NCI-H1092 (cell line): Measurements from ENCODE around the gene ANKRD11.

Experiments used
- DNase-seq: peaks from one replicate; lab custom pipeline; 2025; lab: John Stamatoyannopoulos, UW

The ANKRD11 gene

GRCh38 chr16:89490439-89491237 lies at the start of gene ANKRD11:
Gene ANKRD11, minus strand, starts transcription at chr16:89490561. Its CDS starts 173,542 bp downstream, at chr16:89317019.
- peak; percentile 99 for DNase-seq

GRCh38 chr16:89538286-89538685 lies 47.9 kb upstream of the ANKRD11 start:
- no peak for DNase-seq

- DNase-seq, result no peak
These were observed 47.2 kb upstream of the ANKRD11 start for GRCh38 chr16:89537549-89537925.

GRCh38 chr16:89536886-89537548 lies 46.7 kb upstream of the ANKRD11 start:
- no peak for DNase-seq

GRCh38 chr16:89536371-89536770 lies 46.0 kb upstream of the ANKRD11 start:
- no peak for DNase-seq

GRCh38 chr16:89534252-89534756 lies 43.9 kb upstream of the ANKRD11 start:
- no peak for DNase-seq

GRCh38 chr16:89531821-89532526 lies 41.6 kb upstream of the ANKRD11 start:
- no peak for DNase-seq

GRCh38 chr16:89530401-89531381 lies 40.3 kb upstream of the ANKRD11 start:
- DNase-seq, result no peak

- no peak for DNase-seq
These were observed 38.7 kb upstream of the ANKRD11 start for GRCh38 chr16:89529097-89529496.

GRCh38 chr16:89525146-89525913 lies 35.0 kb upstream of the ANKRD11 start:
- DNase-seq, result no peak

GRCh38 chr16:89523680-89524344 lies 33.5 kb upstream of the ANKRD11 start:
- no peak for DNase-seq

GRCh38 chr16:89522287-89522686 lies 31.9 kb upstream of the ANKRD11 start:
- DNase-seq, result no peak

GRCh38 chr16:89519881-89520280 lies 29.5 kb upstream of the ANKRD11 start:
- no peak for DNase-seq

GRCh38 chr16:89517128-89517527 lies 26.8 kb upstream of the ANKRD11 start:
- DNase-seq, result no peak

GRCh38 chr16:89512453-89512852 lies 22.1 kb upstream of the ANKRD11 start:
- DNase-seq, result no peak

GRCh38 chr16:89511374-89511773 lies 21.0 kb upstream of the ANKRD11 start:
- no peak for DNase-seq

- no peak for DNase-seq
These were observed 20.2 kb upstream of the ANKRD11 start for GRCh38 chr16:89510526-89510925.

GRCh38 chr16:89507834-89508590 lies 17.7 kb upstream of the ANKRD11 start, which contains the start of gene SPG7:
Gene SPG7, plus strand, starts transcription at chr16:89508403. Its CDS starts 15 bp downstream, at chr16:89508418.
- peak; percentile 76 for DNase-seq

- DNase-seq, result no peak
These were observed 17.0 kb upstream of the ANKRD11 start for GRCh38 chr16:89507214-89507833.
